Gastrocnemius medialis (tissue), 4 donors: Measurements from ENCODE around the gene IQCK. TPM values are rescaled to one million over a fixed set of nuclear protein-coding genes. Genes with fewer than 3 reads are reported as not detected.

Experiments used
- ATAC-seq, 2 donors: fragments of 150-250 bp; one replicate each; pipeline ENCODE4 v1.9.1; 2016
- DNase-seq, 2 donors: peaks; one replicate each; pipeline ENCODE4 v3.0.0-alpha.2; 2019
- H3K27ac ChIP-seq, 4 donors: fragments of 200-600 bp; sonication (generic); 1 replicate in 1 of 4; 2 replicates in 3 of 4; pipeline ENCODE4 v1.5.1; 2016 to 2018; ENCODE audit warnings: mild to moderate bottlenecking in 2 of 4, moderate library complexity in 1 of 4
- H3K27me3 ChIP-seq, 3 donors: fragments of 200-600 bp; sonication (generic) in 2 of 3; 1 replicate in 1 of 3; 2 replicates in 2 of 3; pipeline versions ENCODE4 v1.5.1 to v1.6.0; 2016 to 2019; ENCODE audit warnings: mild to moderate bottlenecking in 1 of 3, moderate library complexity in 1 of 3
- H3K36me3 ChIP-seq, 2 donors: fragments of 200-600 bp; sonication (generic) in 1 of 2; one replicate each; pipeline ENCODE4 v1.5.1; 2017 to 2018
- H3K4me1 ChIP-seq, 2 donors: fragments of 200-600 bp; sonication (generic) in 1 of 2; one replicate each; pipeline ENCODE4 v1.5.1; 2016 to 2017; ENCODE audit warnings: mild to moderate bottlenecking in 2 of 2
- H3K4me3 ChIP-seq, 4 donors: fragments of 200-600 bp; sonication (generic) in 3 of 4; 1 replicate in 1 of 4; 2 replicates in 3 of 4; pipeline ENCODE4 v1.5.1; 2016 to 2019; ENCODE audit warnings: mild to moderate bottlenecking in 2 of 4
- H3K9me3 ChIP-seq, 3 donors: fragments of 200-600 bp; sonication (generic) in 2 of 3; 1 replicate in 1 of 3; 2 replicates in 2 of 3; pipeline ENCODE4 v1.5.1; 2016 to 2019
- CTCF ChIP-seq, 5 experiments: fragments of 450-650 bp in 3 of 5; fragments of 200-600 bp in 2 of 5; sonication (generic) in 2 of 5; IDR thresholded peaks in 4 of 5; conservative IDR thresholded peaks in 1 of 5; 1 replicate in 4 of 5; 2 replicates in 1 of 5; pipeline ENCODE4 v1.5.1; 2016 to 2019; ENCODE audit warnings: antibody characterized with exemption in 5 of 5, mild to moderate bottlenecking in 3 of 5, moderate library complexity in 3 of 5
- POLR2A ChIP-seq, 2 donors: fragments of 450-650 bp; IDR thresholded peaks; one replicate each; pipeline ENCODE4 v1.6.1; 2017; ENCODE audit warnings: antibody characterized with exemption in 2 of 2, mild to moderate bottlenecking in 2 of 2, moderate library complexity in 2 of 2
- in situ Hi-C, 4 donors: fragments of 200-750 bp; cut with MboI; loops; one replicate each; pipeline versions ENCODE4 v1.15.0 to v1.8.0; 2017; ENCODE audit warnings: low sequenced_read_pairs in 4 of 4
- intact Hi-C: fragments of 100-400 bp; cut with DNase I; formaldehyde crosslinking; loops from one replicate; pipeline ENCODE4 v1.15.1; 2023; ENCODE audit warnings: low total_unique reads
- total RNA-seq, 4 donors: library from RNA; depleted of rRNA; stranded (reverse); fragments of >200 nt; gene quantifications; one replicate each; pipeline versions ENCODE4 v1.1.0 to v1.2.3, GENCODE V29; 2016

IQCK gene
- total RNA-seq, 4 donors from 2014 or later: 8.3 to 17.3 (median 9.4) TPM

- Histone ChIP-seq H3K9me3 (peaks cover 0 to 7% (median 0%) of the 10 kb centered on the region in 3 donors), H3K4me1 (peaks cover 21 to 24% of the 10 kb centered on the region in 2 donors), H3K36me3 (no peaks in the 10 kb centered on the region), H3K27ac (peak overlapping the region in 1 of 4 donors; percentile 54), H3K4me3 (no peak overlapping the region), H3K27me3 (no peaks in the 10 kb centered on the region)
- intact Hi-C loops (no loop called here), in situ Hi-C loops (loop anchor here in 1 of 4 donors (10.0 kb wide), 1 partner anchor 79 kb away; the partner anchor contains the start of gene GPRC5B)
- TF ChIP-seq POLR2A (IDR thresholded peaks at IDR 0.05) (no peak), CTCF (IDR thresholded peaks at IDR 0.05 in 4 of 5, conservative IDR thresholded peaks at IDR 0.05 in 1 of 5) (no peak)
- DNase-seq (no peak), ATAC-seq (no peak)
These were observed 87.5 kb downstream of the IQCK start for GRCh38 chr16:19805459-19806162.

GRCh38 chr16:19808061-19808641, 90.1 kb downstream of the IQCK start:
- peak in 1 of 2 donors; percentile 40 for DNase-seq

GRCh38 chr16:19809121-19809635, 91.1 kb downstream of the IQCK start:
- H3K27ac ChIP-seq: peak overlapping the region; percentile 81 to 84 (median 82)
- ATAC-seq (peak; percentile 83 to 84), DNase-seq (peak; percentile 82 to 83)
- peaks cover 0 to 7% (median 0%) of the 10 kb centered on the region in 3 donors for H3K9me3 ChIP-seq
- peaks cover 21 to 24% of the 10 kb centered on the region in 2 donors for H3K4me1 ChIP-seq
- TF ChIP-seq CTCF (IDR thresholded peaks at IDR 0.05 in 4 of 5, conservative IDR thresholded peaks at IDR 0.05 in 1 of 5) (no peak), POLR2A (IDR thresholded peaks at IDR 0.05) (peak in 1 of 2 donors; percentile 26)
- no peaks in the 10 kb centered on the region for H3K36me3 ChIP-seq
- no peak overlapping the region for H3K4me3 ChIP-seq
- in situ Hi-C loops (loop anchor here in 1 of 4 donors (10.0 kb wide), 1 partner anchor 76 kb away; the partner anchor contains the start of gene GPRC5B), intact Hi-C loops (loop anchor here (1.0 kb wide), 1 partner anchor 75 kb away; the partner anchor contains the start of gene GPRC5B)
- H3K27me3 ChIP-seq: no peaks in the 10 kb centered on the region

More at GRCh38 chr16:19808061-19808641, 90.1 kb downstream of the IQCK start:
- no peak overlapping the region for H3K4me3 ChIP-seq
- peak overlapping the region; percentile 81 to 84 (median 82) for H3K27ac ChIP-seq
- H3K36me3 ChIP-seq: no peaks in the 10 kb centered on the region
- peaks cover 21 to 24% of the 10 kb centered on the region in 2 donors for H3K4me1 ChIP-seq
- in situ Hi-C loops (loop anchor here in 1 of 4 donors (10.0 kb wide), 1 partner anchor 77 kb away; the partner anchor contains the start of gene GPRC5B), intact Hi-C loops (no loop called here)
- peaks cover 0 to 7% (median 0%) of the 10 kb centered on the region in 3 donors for H3K9me3 ChIP-seq
- TF ChIP-seq CTCF (IDR thresholded peaks at IDR 0.05 in 4 of 5, conservative IDR thresholded peaks at IDR 0.05 in 1 of 5) (no peak), POLR2A (IDR thresholded peaks at IDR 0.05) (no peak)
- ATAC-seq: peak; percentile 54 to 70
- H3K27me3 ChIP-seq: no peaks in the 10 kb centered on the region

GRCh38 chr16:19809693-19810092, 91.6 kb downstream of the IQCK start:
- in situ Hi-C loops: loop anchor here in 1 of 4 donors (10.0 kb wide), 1 partner anchor 75 kb away; the partner anchor contains the start of gene GPRC5B
- Histone ChIP-seq H3K36me3 (no peaks in the 10 kb centered on the region), H3K27me3 (no peaks in the 10 kb centered on the region), H3K4me1 (peaks cover 21 to 24% of the 10 kb centered on the region in 2 donors), H3K4me3 (no peak overlapping the region), H3K9me3 (peaks cover 0 to 7% (median 0%) of the 10 kb centered on the region in 3 donors), H3K27ac (peak overlapping the region; percentile 81 to 84 (median 82))
- DNase-seq: peak; percentile 50 to 63
- intact Hi-C loops: loop anchor here (1.0 kb wide), 1 partner anchor 75 kb away; the partner anchor contains the start of gene GPRC5B
- no peak for TF ChIP-seq CTCF (IDR thresholded peaks at IDR 0.05 in 4 of 5, conservative IDR thresholded peaks at IDR 0.05 in 1 of 5)
- TF ChIP-seq POLR2A (IDR thresholded peaks at IDR 0.05): no peak
- ATAC-seq: peak; percentile 54 to 70
